ENCODE results near the gene KAZN. TPM values are rescaled to one million over a fixed set of nuclear protein-coding genes. Genes with fewer than 3 reads are reported as not detected.

KAZN gene
- total RNA-seq, 1 donor from 2014 or later, result 9.6 TPM

GRCh38 chr1:14743368-14743767 lies 144.9 kb downstream of the KAZN start:
- no peak for DNase-seq

GRCh38 chr1:14745001-14745720 lies 146.7 kb downstream of the KAZN start:
- no peak for DNase-seq

GRCh38 chr1:14745789-14746188 lies 147.3 kb downstream of the KAZN start:
- DNase-seq, result no peak

- no peak for DNase-seq
Measured at GRCh38 chr1:14746393-14746792, 147.9 kb downstream of the KAZN start.

- DNase-seq, result no peak
Measured at GRCh38 chr1:14748151-14748550, 149.7 kb downstream of the KAZN start.

- DNase-seq, result no peak
Measured at GRCh38 chr1:14748977-14749376, 150.5 kb downstream of the KAZN start.

- no peak for DNase-seq
Measured at GRCh38 chr1:14750490-14750889, 152.0 kb downstream of the KAZN start.

GRCh38 chr1:14755518-14756252 lies 157.2 kb downstream of the KAZN start:
- no peak for DNase-seq

- DNase-seq, result no peak
Measured at GRCh38 chr1:14756589-14757285, 158.3 kb downstream of the KAZN start.

GRCh38 chr1:14757286-14757625 lies 158.8 kb downstream of the KAZN start:
- DNase-seq, result no peak

GRCh38 chr1:14759042-14759818 lies 160.7 kb downstream of the KAZN start:
- no peak for DNase-seq

GRCh38 chr1:14759843-14760242 lies 161.4 kb downstream of the KAZN start:
- no peak for DNase-seq

GRCh38 chr1:14760780-14761179 lies 162.3 kb downstream of the KAZN start:
- DNase-seq, result no peak

- DNase-seq, result no peak
Measured at GRCh38 chr1:14761291-14762153, 163.0 kb downstream of the KAZN start.

- DNase-seq, result no peak
Measured at GRCh38 chr1:14763977-14764376, 165.5 kb downstream of the KAZN start.

- DNase-seq, result no peak
Measured at GRCh38 chr1:14765773-14766172, 167.3 kb downstream of the KAZN start.

GRCh38 chr1:14767075-14767474 lies 168.6 kb downstream of the KAZN start:
- no peak for DNase-seq

- DNase-seq, result no peak
Measured at GRCh38 chr1:14768582-14769304, 170.3 kb downstream of the KAZN start.

GRCh38 chr1:14769486-14770274 lies 171.2 kb downstream of the KAZN start:
- DNase-seq, result no peak

- no peak for DNase-seq
Measured at GRCh38 chr1:14773396-14774025, 175.0 kb downstream of the KAZN start.

Measured in skin of body (tissue), 2 donors.